A673 (cell line): Measurements from ENCODE around the gene LRRC47.

Source experiments
- EZH2 ChIP-seq: fragments of 200-600 bp; sonication (generic); IDR thresholded peaks from 2 replicates; pipeline ENCODE4 v1.6.1; 2017; ENCODE audit warnings: borderline replicate concordance, low read depth, mild to moderate bottlenecking, mixed read lengths, antibody characterized with exemption, low read length; ENCODE audit not compliant: poor library complexity, severe bottlenecking
- TF ChIP-seq, protein P1 (sequence below): fragments of 300-800, 200-600 bp; sonication (generic); conservative IDR thresholded peaks from 2 replicates; pipeline ENCODE4 v1.5.1; 2017; ENCODE audit warnings: low read depth, mild to moderate bottlenecking, antibody characterized with exemption, low read length, moderate library complexity, mixed read lengths

GRCh38 chr1:3824650-3825049 is 28.4 kb upstream of the LRRC47 start:
- TF ChIP-seq, protein P1, sequence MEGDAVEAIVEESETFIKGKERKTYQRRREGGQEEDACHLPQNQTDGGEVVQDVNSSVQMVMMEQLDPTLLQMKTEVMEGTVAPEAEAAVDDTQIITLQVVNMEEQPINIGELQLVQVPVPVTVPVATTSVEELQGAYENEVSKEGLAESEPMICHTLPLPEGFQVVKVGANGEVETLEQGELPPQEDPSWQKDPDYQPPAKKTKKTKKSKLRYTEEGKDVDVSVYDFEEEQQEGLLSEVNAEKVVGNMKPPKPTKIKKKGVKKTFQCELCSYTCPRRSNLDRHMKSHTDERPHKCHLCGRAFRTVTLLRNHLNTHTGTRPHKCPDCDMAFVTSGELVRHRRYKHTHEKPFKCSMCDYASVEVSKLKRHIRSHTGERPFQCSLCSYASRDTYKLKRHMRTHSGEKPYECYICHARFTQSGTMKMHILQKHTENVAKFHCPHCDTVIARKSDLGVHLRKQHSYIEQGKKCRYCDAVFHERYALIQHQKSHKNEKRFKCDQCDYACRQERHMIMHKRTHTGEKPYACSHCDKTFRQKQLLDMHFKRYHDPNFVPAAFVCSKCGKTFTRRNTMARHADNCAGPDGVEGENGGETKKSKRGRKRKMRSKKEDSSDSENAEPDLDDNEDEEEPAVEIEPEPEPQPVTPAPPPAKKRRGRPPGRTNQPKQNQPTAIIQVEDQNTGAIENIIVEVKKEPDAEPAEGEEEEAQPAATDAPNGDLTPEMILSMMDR, result no peak
- TF ChIP-seq EZH2, result no peak
